Measurements from ENCODE around the gene TENM4. TPM values are rescaled to one million over a fixed set of nuclear protein-coding genes. Genes with fewer than 3 reads are reported as not detected.
A peak's percentile ranks its signal among the peaks of the same experiment; 100 is the strongest.

Gene TENM4
- total RNA-seq, 1 donor from 2014 or later: 5.1 TPM

- H3K9me3 Mint-ChIP-seq: no peaks in the 10 kb centered on the region
- H3K9me3 ChIP-seq (ENCODE audit: low read depth): no peaks in the 10 kb centered on the region
- DNase-seq (ENCODE audit: low spot score): no peak
- H3F3A ChIP-seq (ENCODE audit: low read depth): no peaks in the 10 kb centered on the region
- H3K27me3 ChIP-seq: peaks cover 41% of the 10 kb centered on the region
- H3K4me2 ChIP-seq: no peak overlapping the region
- H3K4me3 ChIP-seq: no peak overlapping the region
- no peak overlapping the region for H3K27ac ChIP-seq
- H3K79me2 ChIP-seq (ENCODE audit: low read depth): no peaks in the 10 kb centered on the region
- TF ChIP-seq EZH2 (IDR thresholded peaks at IDR 0.05): no peak
- no peak for TF ChIP-seq EZH2phosphoT487 (IDR thresholded peaks at IDR 0.05)
- no peak for TF ChIP-seq CTCF (IDR thresholded peaks at IDR 0.05)
- no peak overlapping the region for H3K4me3 Mint-ChIP-seq
- H4K20me1 ChIP-seq (ENCODE audit: low read depth): peaks cover 8% of the 10 kb centered on the region
- H3K27ac Mint-ChIP-seq: no peak overlapping the region
- H3K9ac ChIP-seq: no peak overlapping the region
- H2AFZ ChIP-seq (replicated peaks): no peak overlapping the region
- no peaks in the 10 kb centered on the region for H3K36me3 Mint-ChIP-seq
- H3K36me3 ChIP-seq: no peaks in the 10 kb centered on the region
- no peaks in the 10 kb centered on the region for H3K4me1 ChIP-seq
- H3K27me3 Mint-ChIP-seq (ENCODE audit: insufficient read depth, low read depth): peaks cover 7% of the 10 kb centered on the region
- H3K4me1 Mint-ChIP-seq: peaks cover 34% of the 10 kb centered on the region
Observed at GRCh38 chr11:79101656-79102055, 339.2 kb downstream of the TENM4 start.

- peak overlapping the region; percentile 52 for H3K4me3 Mint-ChIP-seq
- H3K9me3 ChIP-seq (ENCODE audit: low read depth): no peaks in the 10 kb centered on the region
- H2AFZ ChIP-seq (replicated peaks): no peak overlapping the region
- no peak overlapping the region for H3K27ac Mint-ChIP-seq
- no peaks in the 10 kb centered on the region for H3K36me3 Mint-ChIP-seq
- H3K4me1 Mint-ChIP-seq: peaks cover 44% of the 10 kb centered on the region
- H3K36me3 ChIP-seq: no peaks in the 10 kb centered on the region
- H3K4me1 ChIP-seq: no peaks in the 10 kb centered on the region
- peaks cover 7% of the 10 kb centered on the region for H3K27me3 Mint-ChIP-seq (ENCODE audit: insufficient read depth, low read depth)
- no peak overlapping the region for H3K4me2 ChIP-seq
- H3K4me3 ChIP-seq: no peak overlapping the region
- no peaks in the 10 kb centered on the region for H3K9me3 Mint-ChIP-seq
- no peak overlapping the region for H3K9ac ChIP-seq
- H3K79me2 ChIP-seq (ENCODE audit: low read depth): no peaks in the 10 kb centered on the region
- H4K20me1 ChIP-seq (ENCODE audit: low read depth): peaks cover 19% of the 10 kb centered on the region
- H3K27me3 ChIP-seq: peaks cover 54% of the 10 kb centered on the region
- TF ChIP-seq EZH2phosphoT487 (IDR thresholded peaks at IDR 0.05) (no peak), CTCF (IDR thresholded peaks at IDR 0.05) (peak; percentile 78), EZH2 (IDR thresholded peaks at IDR 0.05) (no peak)
- H3F3A ChIP-seq (ENCODE audit: low read depth): no peaks in the 10 kb centered on the region
- no peak overlapping the region for H3K27ac ChIP-seq
- peak; percentile 73 for DNase-seq (ENCODE audit: low spot score)
Observed at GRCh38 chr11:79100093-79100910, 340.5 kb downstream of the TENM4 start.

- no peak for TF ChIP-seq EZH2phosphoT487 (IDR thresholded peaks at IDR 0.05)
- TF ChIP-seq CTCF (IDR thresholded peaks at IDR 0.05): no peak
- TF ChIP-seq EZH2 (IDR thresholded peaks at IDR 0.05): no peak
- H3K4me3 Mint-ChIP-seq: no peak overlapping the region
- no peaks in the 10 kb centered on the region for H3K79me2 ChIP-seq (ENCODE audit: low read depth)
- peaks cover 11% of the 10 kb centered on the region for H3K27me3 Mint-ChIP-seq (ENCODE audit: insufficient read depth, low read depth)
- no peak overlapping the region for H2AFZ ChIP-seq (replicated peaks)
- DNase-seq (ENCODE audit: low spot score): no peak
- no peaks in the 10 kb centered on the region for H3F3A ChIP-seq (ENCODE audit: low read depth)
- H3K27ac ChIP-seq: no peak overlapping the region
- H3K9me3 Mint-ChIP-seq: peaks cover 4% of the 10 kb centered on the region
- peak overlapping the region; percentile 26 for H3K27ac Mint-ChIP-seq
- H3K9me3 ChIP-seq (ENCODE audit: low read depth): no peaks in the 10 kb centered on the region
- no peak overlapping the region for H3K4me3 ChIP-seq
- H3K9ac ChIP-seq: no peak overlapping the region
- H3K4me1 ChIP-seq: no peaks in the 10 kb centered on the region
- peaks cover 59% of the 10 kb centered on the region for H3K4me1 Mint-ChIP-seq
- H3K4me2 ChIP-seq: no peak overlapping the region
- H4K20me1 ChIP-seq (ENCODE audit: low read depth): peaks cover 20% of the 10 kb centered on the region
- no peaks in the 10 kb centered on the region for H3K36me3 Mint-ChIP-seq
- H3K36me3 ChIP-seq: no peaks in the 10 kb centered on the region
- peaks cover 76% of the 10 kb centered on the region for H3K27me3 ChIP-seq
Observed at GRCh38 chr11:79098146-79098545, 342.7 kb downstream of the TENM4 start.

Data from neural progenitor cell (in vitro differentiated cells).